IMR-90 (cell line): Measurements from ENCODE around the gene SLC26A3. TPM values are rescaled to one million over a fixed set of nuclear protein-coding genes. Genes with fewer than 3 reads are reported as not detected.

ENCODE experiments used
- ATAC-seq: fragments of 200-7000 bp; cut with Tn5 transposase; 2 replicates; pipeline ENCODE4 v1.9.1; 2020; ENCODE audit warnings: low read depth, mild to moderate bottlenecking, moderate library complexity
- BruUV-seq: library from RNA; stranded (reverse); fragments of 400-500 nt; replicated peaks from 2 replicates; lab custom pipeline; 2021; lab: Mats Ljungman, UMichigan
- CTCF ChIA-PET: fragments of 300-600 bp; formaldehyde crosslinking; extraction: SDS; loops from one replicate; lab custom pipeline; 2021; ENCODE audit warnings: antibody characterized with exemption; lab: Yijun Ruan, JAX
- POLR2A ChIA-PET: fragments of 300-600 bp; sonication (Branson Sonifier 250); formaldehyde crosslinking; loops from one replicate; lab custom pipeline; 2022; ENCODE audit warnings: antibody characterized with exemption; ENCODE audit not compliant: unreplicated experiment; lab: Charles Lee
- DNase-seq: peaks from one replicate; pipeline ENCODE4 v3.0.0; 2013
- H2AFZ ChIP-seq: replicated peaks from 2 replicates; pipeline ENCODE3; 2013; ENCODE audit warnings: low read length, mild to moderate bottlenecking; ENCODE audit not compliant: poor library complexity
- H2AK5ac ChIP-seq: 2 replicates; pipeline ENCODE4 v1.6.1; 2013; ENCODE audit warnings: low read depth, low read length, inconsistent platforms
- H2AK9ac ChIP-seq: replicated peaks from 2 replicates; pipeline ENCODE3; 2013; ENCODE audit warnings: mild to moderate bottlenecking, low read depth, low read length, moderate library complexity; ENCODE audit not compliant: poor library complexity
- H2BK120ac ChIP-seq: 2 replicates; pipeline ENCODE4 v1.6.1; 2013; ENCODE audit warnings: low read depth, low read length, inconsistent platforms
- H2BK15ac ChIP-seq: 3 replicates; pipeline ENCODE4 v1.6.1; 2013; ENCODE audit warnings: low read depth, low read length, inconsistent platforms
- H2BK20ac ChIP-seq: 2 replicates; pipeline ENCODE4 v1.6.1; 2013; ENCODE audit warnings: low read depth, mild to moderate bottlenecking, inconsistent platforms, low read length, moderate library complexity
- H2BK5ac ChIP-seq: 2 replicates; pipeline ENCODE4 v1.6.1; 2013; ENCODE audit warnings: mild to moderate bottlenecking, low read depth, low read length, inconsistent platforms; ENCODE audit not compliant: poor library complexity, severe bottlenecking
- H3K14ac ChIP-seq: replicated peaks from 2 replicates; pipeline ENCODE4 v1.6.1; 2013; ENCODE audit warnings: low read depth, low read length, inconsistent platforms
- H3K18ac ChIP-seq: 2 replicates; pipeline ENCODE4 v1.6.1; 2013; ENCODE audit warnings: low read depth, low read length, control low read depth
- H3K23ac ChIP-seq: 2 replicates; pipeline ENCODE4 v1.6.1; 2013; ENCODE audit warnings: low read depth, low read length, inconsistent platforms
- H3K27ac ChIP-seq: 2 replicates; pipeline ENCODE4 v1.5.1; 2013; ENCODE audit warnings: mild to moderate bottlenecking, control low read depth, low read length; ENCODE audit not compliant: insufficient read depth
- H3K27me3 ChIP-seq: 2 replicates; pipeline ENCODE4 v1.6.1; 2013; ENCODE audit warnings: low read length; ENCODE audit not compliant: control insufficient read depth, insufficient read depth
- H3K36me3 ChIP-seq: 2 replicates; pipeline ENCODE4 v1.6.1; 2013; ENCODE audit warnings: low read length, mixed read lengths; ENCODE audit not compliant: control insufficient read depth, insufficient read depth
- H3K4ac ChIP-seq: 2 replicates; pipeline ENCODE4 v1.6.1; 2013; ENCODE audit warnings: low read depth, low read length, inconsistent platforms
- H3K4me1 ChIP-seq: 2 replicates; pipeline ENCODE4 v1.6.1; 2013; ENCODE audit warnings: low read length, mixed read lengths; ENCODE audit not compliant: control insufficient read depth, insufficient read depth
- H3K4me2 ChIP-seq: 2 replicates; pipeline ENCODE4 v1.6.1; 2013; ENCODE audit warnings: low read depth, mild to moderate bottlenecking, control low read depth, low read length, moderate library complexity
- H3K4me3 ChIP-seq: 2 replicates; pipeline ENCODE4 v1.5.1; 2013; ENCODE audit warnings: low read depth, mild to moderate bottlenecking, control low read depth, low read length, moderate library complexity; ENCODE audit not compliant: insufficient read depth
- H3K56ac ChIP-seq: 2 replicates; pipeline ENCODE4 v1.6.1; 2013; ENCODE audit warnings: low read length, inconsistent platforms; ENCODE audit not compliant: insufficient read depth; ENCODE audit errors: extremely low read depth
- H3K79me1 ChIP-seq, 2 experiments: 2 replicates each; pipeline ENCODE4 v1.6.1; 2013; ENCODE audit warnings: low read length in 2 of 2, inconsistent platforms in 1 of 2, low read depth in 1 of 2
- H3K9ac ChIP-seq: 2 replicates; pipeline ENCODE4 v1.6.1; 2013; ENCODE audit warnings: low read depth, low read length, control low read depth
- H3K9me1 ChIP-seq: 2 replicates; pipeline ENCODE4 v1.6.1; 2013; ENCODE audit warnings: low read length, inconsistent platforms; ENCODE audit not compliant: insufficient read depth
- H3K9me3 ChIP-seq: 2 replicates; pipeline ENCODE4 v1.6.1; 2013; ENCODE audit warnings: low read length; ENCODE audit not compliant: control insufficient read depth, insufficient read depth
- H4K20me1 ChIP-seq: 2 replicates; pipeline ENCODE4 v1.6.1; 2013; ENCODE audit warnings: low read length, inconsistent platforms; ENCODE audit not compliant: insufficient read depth
- H4K5ac ChIP-seq: 2 replicates; pipeline ENCODE4 v1.6.1; 2013; ENCODE audit warnings: mild to moderate bottlenecking, low read depth, low read length, control low read depth
- H4K8ac ChIP-seq, 2 experiments: 2 replicates each; pipeline ENCODE4 v1.6.1; 2013; ENCODE audit warnings: low read depth in 2 of 2, low read length in 2 of 2, control low read depth in 1 of 2, inconsistent platforms in 1 of 2
- H4K91ac ChIP-seq: 2 replicates; pipeline ENCODE4 v1.6.1; 2013; ENCODE audit warnings: low read depth, low read length, inconsistent platforms; ENCODE audit not compliant: insufficient read depth
- BHLHE40 ChIP-seq: fragments of 150-350 bp; IDR thresholded peaks from 2 replicates; pipeline ENCODE4 v1.6.1; 2016; ENCODE audit warnings: mild to moderate bottlenecking, low read depth, low read length
- CHD1 ChIP-seq: IDR thresholded peaks from 2 replicates; pipeline ENCODE4 v1.6.1; 2012; ENCODE audit warnings: low read depth, low read length, improper control_type of control experiment
- ELK1 ChIP-seq: fragments of 150-350 bp; IDR thresholded peaks from 2 replicates; pipeline ENCODE4 v1.6.1; 2016; ENCODE audit warnings: low read depth, mild to moderate bottlenecking, low read length, moderate library complexity, borderline replicate concordance
- FOS ChIP-seq: fragments of 150-350 bp; IDR thresholded peaks from 2 replicates; pipeline ENCODE4 v1.6.1; 2016; ENCODE audit warnings: low read depth, low read length
- MAFK ChIP-seq: IDR thresholded peaks from 2 replicates; pipeline ENCODE4 v1.6.1; 2012; ENCODE audit warnings: low read depth, low read length, improper control_type of control experiment
- MAZ ChIP-seq: IDR thresholded peaks from 2 replicates; pipeline ENCODE4 v1.6.1; 2012; ENCODE audit warnings: low read depth, mild to moderate bottlenecking, low read length, improper control_type of control experiment, moderate library complexity, borderline replicate concordance
- MXI1 ChIP-seq: IDR thresholded peaks from 2 replicates; pipeline ENCODE4 v1.6.1; 2012; ENCODE audit warnings: low read depth, mild to moderate bottlenecking, low read length, moderate library complexity, borderline replicate concordance
- POLR2A ChIP-seq: IDR thresholded peaks from 2 replicates; pipeline ENCODE4 v1.6.1; 2012; ENCODE audit warnings: mild to moderate bottlenecking, low read depth, low read length
- RAD21 ChIP-seq: IDR thresholded peaks from 2 replicates; pipeline ENCODE4 v1.6.1; 2012; ENCODE audit warnings: low read length, improper control_type of control experiment
- RCOR1 ChIP-seq: IDR thresholded peaks from 2 replicates; pipeline ENCODE4 v1.6.1; 2012; ENCODE audit warnings: mild to moderate bottlenecking, low read length, improper control_type of control experiment; ENCODE audit not compliant: insufficient replicate concordance
- RFX5 ChIP-seq: IDR thresholded peaks from 2 replicates; pipeline ENCODE4 v1.8.0; 2012; ENCODE audit warnings: low read depth, mild to moderate bottlenecking, low read length, moderate library complexity
- SMC3 ChIP-seq: fragments of 150-350 bp; IDR thresholded peaks from 2 replicates; pipeline ENCODE4 v1.6.1; 2016; ENCODE audit warnings: low read depth, mild to moderate bottlenecking, antibody characterized with exemption, low read length, moderate library complexity
- WGBS, 2 experiments: methylation state at CpG; one replicate each; pipeline versions ENCODE4 v1.1.5 to v1.1.7; 2013; ENCODE audit warnings: missing lambda C conversion rate in 2 of 2; ENCODE audit not compliant: insufficient read length in 1 of 2; ENCODE audit errors: extremely low coverage in 2 of 2; 5-methylcytosine and 5-hydroxymethylcytosine counted together
- dilution Hi-C: fragments of 300-500 bp; cut with HindIII; formaldehyde crosslinking; loops from one replicate; pipeline ENCODE4 v1.14.3; 2018; ENCODE audit warnings: low sequenced_read_pairs; ENCODE audit not compliant: unreplicated experiment
- in situ Hi-C: fragments of 300-500 bp; cut with MboI; formaldehyde crosslinking; loops from 3 replicates; pipeline ENCODE4 v1.14.3; 2019; ENCODE audit warnings: low sequenced_read_pairs, inconsistent platforms, mixed read lengths
- intact Hi-C: fragments of 100-400 bp; cut with micrococcal nuclease; formaldehyde crosslinking; loops from 2 replicates; pipeline ENCODE4 v1.10.0; 2022
- polyA plus RNA-seq, 3 experiments: library from polyadenylated mRNA; depleted of rRNA; stranded (reverse); fragments of >200 nt; gene quantifications; 2 replicates each; pipeline ENCODE4 v1.2.3, GENCODE V29; 2012; ENCODE audit warnings: low replicate concordance in 1 of 3
- total RNA-seq: library from RNA; depleted of rRNA; stranded (reverse); fragments of >200 nt; gene quantifications from 2 replicates; pipeline ENCODE4 v1.2.3, GENCODE V29; 2012
- TF ChIP-seq, protein P1 (sequence below): fragments of 150-350 bp; IDR thresholded peaks from 2 replicates; pipeline ENCODE4 v1.6.1; 2017; ENCODE audit warnings: mild to moderate bottlenecking, antibody characterized with exemption, low read length, low read depth
- TF ChIP-seq, protein P2 (sequence below): conservative IDR thresholded peaks from 2 replicates; pipeline ENCODE4 v1.5.1; 2012; ENCODE audit warnings: mild to moderate bottlenecking, low read depth, low read length, improper control_type of control experiment

The SLC26A3 gene
- total and polyA plus RNA-seq, 2 of the 4 experiments (the other 2 are of a cell fraction) = not detected

DNA sequence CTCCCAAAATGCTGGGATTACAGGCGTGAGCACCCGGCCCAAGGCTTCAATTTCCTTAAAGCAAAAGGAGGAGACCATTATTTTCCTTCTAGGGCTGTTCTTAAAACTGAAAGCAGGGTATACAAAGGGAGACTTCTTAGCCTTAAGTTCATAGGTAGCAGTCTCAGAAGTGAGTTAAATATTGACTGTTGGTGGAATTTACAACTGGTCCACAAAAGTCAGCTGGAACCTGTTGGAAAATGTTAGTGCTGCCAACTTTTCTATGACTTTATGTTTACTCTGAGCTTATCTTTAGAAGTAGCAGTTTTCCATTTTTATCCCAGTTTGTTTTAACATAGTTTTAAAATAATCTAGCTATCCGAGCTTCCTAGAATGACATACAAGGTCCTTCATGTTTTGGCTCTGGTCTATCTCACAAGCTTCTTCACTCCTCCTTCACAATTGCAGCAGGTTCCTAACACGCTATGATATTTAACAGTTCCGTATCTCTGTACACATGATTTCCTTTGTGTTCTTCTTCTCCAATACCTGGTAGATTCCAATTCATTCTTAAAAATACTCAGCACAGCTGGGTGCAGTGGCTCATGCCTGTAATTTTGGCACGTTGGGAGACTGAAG lies 3.3 kb downstream of the SLC26A3 start:
- no peak overlapping the region for H2AK5ac ChIP-seq
- H2AFZ ChIP-seq = no peak overlapping the region
- POLR2A ChIA-PET = no interaction called here
- H3K9me3 ChIP-seq = no peaks in the 10 kb centered on the region
- no peak overlapping the region for H2BK120ac ChIP-seq
- no peaks in the 10 kb centered on the region for H3K4me1 ChIP-seq
- TF ChIP-seq SMC3 = no peak
- TF ChIP-seq RFX5 = no peak
- TF ChIP-seq, protein P1, sequence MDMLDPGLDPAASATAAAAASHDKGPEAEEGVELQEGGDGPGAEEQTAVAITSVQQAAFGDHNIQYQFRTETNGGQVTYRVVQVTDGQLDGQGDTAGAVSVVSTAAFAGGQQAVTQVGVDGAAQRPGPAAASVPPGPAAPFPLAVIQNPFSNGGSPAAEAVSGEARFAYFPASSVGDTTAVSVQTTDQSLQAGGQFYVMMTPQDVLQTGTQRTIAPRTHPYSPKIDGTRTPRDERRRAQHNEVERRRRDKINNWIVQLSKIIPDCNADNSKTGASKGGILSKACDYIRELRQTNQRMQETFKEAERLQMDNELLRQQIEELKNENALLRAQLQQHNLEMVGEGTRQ = no peak
- no peak for TF ChIP-seq MAZ
- TF ChIP-seq, protein P2, sequence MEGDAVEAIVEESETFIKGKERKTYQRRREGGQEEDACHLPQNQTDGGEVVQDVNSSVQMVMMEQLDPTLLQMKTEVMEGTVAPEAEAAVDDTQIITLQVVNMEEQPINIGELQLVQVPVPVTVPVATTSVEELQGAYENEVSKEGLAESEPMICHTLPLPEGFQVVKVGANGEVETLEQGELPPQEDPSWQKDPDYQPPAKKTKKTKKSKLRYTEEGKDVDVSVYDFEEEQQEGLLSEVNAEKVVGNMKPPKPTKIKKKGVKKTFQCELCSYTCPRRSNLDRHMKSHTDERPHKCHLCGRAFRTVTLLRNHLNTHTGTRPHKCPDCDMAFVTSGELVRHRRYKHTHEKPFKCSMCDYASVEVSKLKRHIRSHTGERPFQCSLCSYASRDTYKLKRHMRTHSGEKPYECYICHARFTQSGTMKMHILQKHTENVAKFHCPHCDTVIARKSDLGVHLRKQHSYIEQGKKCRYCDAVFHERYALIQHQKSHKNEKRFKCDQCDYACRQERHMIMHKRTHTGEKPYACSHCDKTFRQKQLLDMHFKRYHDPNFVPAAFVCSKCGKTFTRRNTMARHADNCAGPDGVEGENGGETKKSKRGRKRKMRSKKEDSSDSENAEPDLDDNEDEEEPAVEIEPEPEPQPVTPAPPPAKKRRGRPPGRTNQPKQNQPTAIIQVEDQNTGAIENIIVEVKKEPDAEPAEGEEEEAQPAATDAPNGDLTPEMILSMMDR = no peak
- no peak for TF ChIP-seq MAFK
- no peak for TF ChIP-seq MXI1
- no peak for TF ChIP-seq RAD21
- no peak for TF ChIP-seq ELK1
- no peak for TF ChIP-seq POLR2A
- TF ChIP-seq CHD1 = no peak
- no peak for TF ChIP-seq RCOR1
- no peak for TF ChIP-seq FOS
- no peak for TF ChIP-seq BHLHE40
- no peak overlapping the region for H4K5ac ChIP-seq
- H3K36me3 ChIP-seq = no peaks in the 10 kb centered on the region
- H4K8ac ChIP-seq = no peak overlapping the region
- no peak overlapping the region for H3K56ac ChIP-seq
- H2AK9ac ChIP-seq = no peak overlapping the region
- H3K4me3 ChIP-seq = no peak overlapping the region
- H3K27me3 ChIP-seq = peaks cover 16% of the 10 kb centered on the region
- intact Hi-C loops = no loop called here
- H4K20me1 ChIP-seq = no peaks in the 10 kb centered on the region
- no peak overlapping the region for H4K91ac ChIP-seq
- H3K18ac ChIP-seq = no peak overlapping the region
- BruUV-seq = no TSS peak
- DNase-seq = no peak
- no peaks in the 10 kb centered on the region for H3K9me1 ChIP-seq
- H3K4ac ChIP-seq = no peak overlapping the region
- WGBS, 2 experiments = 0% methylated on average over 1 of the region's 6 CpGs; no CpG with 5 or more reads in 1 of the 2 experiments
- H3K23ac ChIP-seq = no peak overlapping the region
- no peaks in the 10 kb centered on the region for H3K79me1 ChIP-seq
- CTCF ChIA-PET = no interaction called here
- ATAC-seq = no peak
- in situ Hi-C loops = no loop called here
- no peak overlapping the region for H3K27ac ChIP-seq
- H2BK20ac ChIP-seq = no peak overlapping the region
- no peak overlapping the region for H3K9ac ChIP-seq
- no peak overlapping the region for H2BK15ac ChIP-seq
- H2BK5ac ChIP-seq = no peak overlapping the region
- dilution Hi-C loops = no loop called here
- H3K4me2 ChIP-seq = no peak overlapping the region
- no peak overlapping the region for H3K14ac ChIP-seq
